Fibroblast of skin of left quadriceps (primary cell): Measurements from ENCODE around the gene PYCR2.

Experiments used
- DNase-seq, 2 experiments: peaks; one replicate each; pipeline ENCODE4 v3.0.0-alpha.2; 2013; ENCODE audit warnings: low read depth in 2 of 2

The PYCR2 gene

GRCh38 chr1:225876900-225877510 is 47.0 kb downstream of the PYCR2 start:
- no peak for DNase-seq

DNA sequence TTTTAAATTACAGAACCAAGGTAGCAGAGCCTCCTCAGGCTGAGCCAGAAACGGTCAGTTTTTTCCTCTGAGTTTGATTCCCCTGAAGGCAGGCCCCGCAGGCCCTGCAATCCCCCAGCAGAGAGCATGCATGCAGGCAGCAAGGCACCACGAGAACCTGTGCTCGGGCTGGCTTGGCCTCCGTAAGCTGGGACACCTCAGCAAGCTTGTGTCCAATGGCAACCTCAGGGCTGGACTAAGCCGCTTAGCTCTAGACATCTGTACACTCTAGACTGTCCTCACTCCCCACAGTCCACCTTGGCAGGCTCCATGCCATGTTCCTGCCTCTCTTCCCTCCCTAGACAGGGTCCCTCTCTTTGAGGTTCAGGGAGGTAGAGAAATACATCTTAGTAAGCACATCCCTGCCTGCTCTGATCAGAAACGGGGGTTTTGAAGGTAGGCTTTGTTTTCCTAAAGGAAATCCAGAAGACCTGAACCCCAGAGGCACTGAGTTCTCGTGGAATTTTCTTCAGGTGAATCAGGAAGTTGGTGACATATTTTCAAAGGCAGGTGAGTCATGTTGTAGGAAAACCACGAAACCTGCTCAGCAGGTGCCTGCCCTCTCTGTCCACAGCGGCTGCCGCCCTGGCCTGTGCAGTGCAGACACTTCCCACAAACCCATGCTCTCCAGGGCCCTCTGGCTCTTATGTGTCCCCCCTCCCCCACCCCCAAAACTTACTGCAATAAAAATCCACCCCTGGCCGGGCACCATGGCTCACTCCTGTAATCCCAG is 48.8 kb downstream of the PYCR2 start:
- DNase-seq, result no peak

- no peak for DNase-seq
These were observed 49.6 kb downstream of the PYCR2 start for GRCh38 chr1:225874431-225874830.

DNA sequence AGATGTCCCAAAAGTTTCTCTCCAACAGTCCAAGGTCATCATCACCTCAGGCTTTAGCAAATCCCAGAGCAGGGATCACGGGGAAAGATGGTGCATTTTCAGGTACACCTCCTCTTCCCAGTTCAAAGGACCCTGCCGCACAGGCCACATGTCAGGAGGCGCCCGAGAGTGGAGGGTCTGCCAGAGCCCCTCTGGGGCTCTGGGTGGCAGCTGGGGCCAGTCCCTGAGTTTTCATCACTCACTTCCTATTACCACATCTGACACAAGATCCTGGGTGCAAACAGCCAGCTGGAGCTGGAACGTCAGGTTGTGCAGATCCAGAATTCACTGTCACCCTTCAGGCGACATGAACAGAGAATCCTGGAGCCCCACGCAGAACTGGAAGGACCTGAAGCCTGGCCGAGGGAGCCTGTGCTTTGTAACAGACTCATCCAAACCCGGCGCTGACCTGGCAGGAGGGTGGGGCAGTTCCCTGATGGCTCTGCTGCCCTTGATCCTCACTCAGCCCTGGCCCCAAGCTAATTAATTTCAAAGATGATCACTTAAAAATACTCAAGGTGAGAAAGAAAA is 50.7 kb downstream of the PYCR2 start:
- DNase-seq, result no peak

GRCh38 chr1:225872075-225872430 is 52.0 kb downstream of the PYCR2 start:
- DNase-seq, result no peak

GRCh38 chr1:225871359-225872074 is 52.5 kb downstream of the PYCR2 start:
- DNase-seq, result no peak

- DNase-seq, result no peak
These were observed 53.1 kb downstream of the PYCR2 start for GRCh38 chr1:225870911-225871310.
